Mesodermal cell (in vitro differentiated cells): ENCODE results near the gene TGM4.

ENCODE experiments used
- H3K27ac ChIP-seq: 2 replicates; pipeline ENCODE4 v1.7.0; 2013; ENCODE audit warnings: mild to moderate bottlenecking, low read depth, low read length, moderate library complexity; ENCODE audit not compliant: severe bottlenecking
- H3K36me3 ChIP-seq: 2 replicates; pipeline ENCODE4 v1.7.1; 2013; ENCODE audit warnings: mild to moderate bottlenecking, low read length, moderate library complexity; ENCODE audit not compliant: control insufficient read depth, insufficient read depth
- H3K4me1 ChIP-seq: one replicate; pipeline ENCODE4 v1.7.1; 2013; ENCODE audit warnings: mild to moderate bottlenecking, low read length; ENCODE audit not compliant: insufficient read depth, control insufficient read depth, poor library complexity, severe bottlenecking
- H3K4me3 ChIP-seq: 2 replicates; pipeline ENCODE4 v1.7.0; 2013; ENCODE audit warnings: low read length, control low read depth, mild to moderate bottlenecking; ENCODE audit not compliant: insufficient read depth, poor library complexity, severe bottlenecking; ENCODE audit errors: extremely low read depth
- H3K9me3 ChIP-seq: 2 replicates; pipeline ENCODE4 v1.7.1; 2013; ENCODE audit warnings: mild to moderate bottlenecking, low read length, moderate library complexity; ENCODE audit not compliant: control insufficient read depth
- WGBS, 2 experiments: methylation state at CpG; one replicate each; pipeline ENCODE4 v1.1.5; 2013; ENCODE audit warnings: missing lambda C conversion rate in 2 of 2; ENCODE audit not compliant: insufficient coverage in 2 of 2; 5-methylcytosine and 5-hydroxymethylcytosine counted together

Gene TGM4

GRCh38 chr3:44896440-44896839, 22.0 kb downstream of the TGM4 start:
- peaks cover 29% of the 10 kb centered on the region for H3K4me1 ChIP-seq
- no peaks in the 10 kb centered on the region for H3K36me3 ChIP-seq
- H3K9me3 ChIP-seq = no peaks in the 10 kb centered on the region
- H3K27ac ChIP-seq = no peak overlapping the region
- H3K4me3 ChIP-seq = no peak overlapping the region
- WGBS, 2 experiments = 88% methylated on average over 1 of the region's 2 CpGs; no CpG with 5 or more reads in 1 of the 2 experiments

- no peak overlapping the region for H3K4me3 ChIP-seq
- H3K9me3 ChIP-seq = no peaks in the 10 kb centered on the region
- WGBS, 2 experiments = 79 to 82% methylated on average over 8 to 13 of the region's 13 CpGs
- H3K4me1 ChIP-seq = peaks cover 17% of the 10 kb centered on the region
- H3K27ac ChIP-seq = no peak overlapping the region
- H3K36me3 ChIP-seq = no peaks in the 10 kb centered on the region
Measured at GRCh38 chr3:44899683-44900367, 25.4 kb downstream of the TGM4 start.

GRCh38 chr3:44902628-44903027, 28.2 kb downstream of the TGM4 start:
- no peak overlapping the region for H3K4me3 ChIP-seq
- H3K4me1 ChIP-seq = peaks cover 14% of the 10 kb centered on the region
- no peaks in the 10 kb centered on the region for H3K9me3 ChIP-seq
- WGBS, 2 experiments = 93 to 96% methylated on average over 3 to 4 of the region's 4 CpGs
- H3K36me3 ChIP-seq = no peaks in the 10 kb centered on the region
- no peak overlapping the region for H3K27ac ChIP-seq

GRCh38 chr3:44903314-44903713, 28.9 kb downstream of the TGM4 start:
- H3K4me3 ChIP-seq = no peak overlapping the region
- no peaks in the 10 kb centered on the region for H3K36me3 ChIP-seq
- no peak overlapping the region for H3K27ac ChIP-seq
- 81 to 90% methylated on average over 2 of the region's 2 CpGs for WGBS, 2 experiments
- peaks cover 14% of the 10 kb centered on the region for H3K4me1 ChIP-seq
- H3K9me3 ChIP-seq = no peaks in the 10 kb centered on the region

- Histone ChIP-seq H3K4me3 (no peak overlapping the region), H3K36me3 (no peaks in the 10 kb centered on the region), H3K4me1 (peaks cover 14% of the 10 kb centered on the region), H3K27ac (no peak overlapping the region), H3K9me3 (no peaks in the 10 kb centered on the region)
- 96 to 97% methylated on average over 13 to 14 of the region's 15 CpGs for WGBS, 2 experiments
Measured at GRCh38 chr3:44903751-44904150, 29.3 kb downstream of the TGM4 start.

- H3K4me3 ChIP-seq = no peak overlapping the region
- no peaks in the 10 kb centered on the region for H3K4me1 ChIP-seq
- WGBS, 2 experiments = 87 to 92% methylated on average over 1 to 3 of the region's 3 CpGs
Measured at GRCh38 chr3:44905446-44906157, 31.2 kb downstream of the TGM4 start.

GRCh38 chr3:44906997-44907396, 32.6 kb downstream of the TGM4 start:
- Histone ChIP-seq H3K27ac (no peak overlapping the region), H3K36me3 (no peaks in the 10 kb centered on the region), H3K4me3 (no peak overlapping the region), H3K4me1 (no peaks in the 10 kb centered on the region), H3K9me3 (no peaks in the 10 kb centered on the region)
- 90 to 91% methylated on average over 4 of the region's 4 CpGs for WGBS, 2 experiments

More at GRCh38 chr3:44905446-44906157, 31.2 kb downstream of the TGM4 start:
- Histone ChIP-seq H3K27ac (no peak overlapping the region), H3K36me3 (no peaks in the 10 kb centered on the region), H3K9me3 (no peaks in the 10 kb centered on the region)

- Histone ChIP-seq H3K36me3 (no peaks in the 10 kb centered on the region), H3K4me3 (no peak overlapping the region), H3K27ac (no peak overlapping the region), H3K9me3 (no peaks in the 10 kb centered on the region), H3K4me1 (no peaks in the 10 kb centered on the region)
- 100% methylated on average over 2 of the region's 4 CpGs for WGBS, 2 experiments
Measured at GRCh38 chr3:44907612-44908011, 33.2 kb downstream of the TGM4 start.

- Histone ChIP-seq H3K9me3 (no peaks in the 10 kb centered on the region), H3K4me3 (no peak overlapping the region), H3K4me1 (no peaks in the 10 kb centered on the region), H3K27ac (no peak overlapping the region), H3K36me3 (no peaks in the 10 kb centered on the region)
- WGBS, 2 experiments = 71% methylated on average over 2 of the region's 2 CpGs; no CpG with 5 or more reads in 1 of the 2 experiments
Measured at GRCh38 chr3:44909063-44909462, 34.7 kb downstream of the TGM4 start.

GRCh38 chr3:44910693-44911092, 36.3 kb downstream of the TGM4 start:
- H3K4me3 ChIP-seq = no peak overlapping the region
- WGBS, 2 experiments = 92 to 94% methylated on average over 2 of the region's 3 CpGs
- no peaks in the 10 kb centered on the region for H3K9me3 ChIP-seq
- no peaks in the 10 kb centered on the region for H3K4me1 ChIP-seq
- H3K36me3 ChIP-seq = no peaks in the 10 kb centered on the region
- no peak overlapping the region for H3K27ac ChIP-seq
